K562 (cell line): ENCODE data around the gene DPY19L3. TPM values are rescaled to one million over a fixed set of nuclear protein-coding genes. Genes with fewer than 3 reads are reported as not detected.
A peak's percentile ranks its signal among the peaks of the same experiment; 100 is the strongest.

Source experiments
- ATAC-seq: fragments of 200-7000 bp; cut with Tn5 transposase; 3 replicates; pipeline ENCODE4 v1.9.1; 2020; ENCODE audit warnings: moderate library complexity
- BruUV-seq: library from RNA; stranded (reverse); fragments of 400-500 nt; replicated peaks from 2 replicates; lab custom pipeline; 2021; lab: Mats Ljungman, UMichigan
- CTCF ChIA-PET: fragments of 300-600 bp; formaldehyde crosslinking; extraction: SDS; loops from one replicate; lab custom pipeline; 2021; ENCODE audit warnings: low intra/inter-chr PET ratio; lab: Yijun Ruan, JAX
- POLR2A ChIA-PET: fragments of 300-600, 350-650 bp; sonication (Branson Sonifier 250); formaldehyde crosslinking; extraction: SDS; loops from one replicate; lab custom pipeline; 2021; ENCODE audit warnings: antibody characterized with exemption, inconsistent platforms; lab: Yijun Ruan, JAX
- DNase-seq, 4 experiments: peaks; one replicate each; pipeline versions ENCODE4 v3.0.0 to v3.0.0-alpha.2; 2011 to 2018; ENCODE audit warnings: low spot score in 3 of 4, mixed read lengths in 3 of 4; ENCODE audit errors: extremely low read depth in 1 of 4
- FAIRE-seq: peaks from 2 replicates; lab custom pipeline; 2011; peaks lifted over from hg19 to GRCh38; lab: Jason Lieb, UNC
- H2AFZ ChIP-seq: 2 replicates; pipeline ENCODE4 v1.6.0; 2011; ENCODE audit warnings: low read depth, low read length, control low read depth, inconsistent platforms
- H3K27ac ChIP-seq: fragments of 200-600 bp; 3 replicates; pipeline ENCODE4 v1.8.0; 2011; ENCODE audit warnings: low read depth, mild to moderate bottlenecking, control low read depth, inconsistent platforms, low read length, moderate library complexity, mixed read lengths; ENCODE audit errors: extremely low read depth
- H3K27me3 ChIP-seq, 2 experiments: fragments of 300-600 bp in 1 of 2; 2 replicates in 1 of 2; 3 replicates in 1 of 2; pipeline versions ENCODE4 v1.6.0 to v1.8.0; 2011; ENCODE audit warnings: inconsistent platforms in 2 of 2, low read length in 2 of 2, mild to moderate bottlenecking in 1 of 2, mixed read lengths in 1 of 2, moderate library complexity in 1 of 2; ENCODE audit not compliant: control insufficient read depth in 2 of 2, insufficient read depth in 2 of 2
- H3K36me3 ChIP-seq: fragments of 300-600 bp; 3 replicates; pipeline ENCODE4 v1.8.0; 2011; ENCODE audit warnings: mild to moderate bottlenecking, low read length, inconsistent platforms; ENCODE audit not compliant: control insufficient read depth, insufficient read depth
- H3K4me1 ChIP-seq, 2 experiments: fragments of 200-600 bp in 1 of 2; replicated peaks in 1 of 2; 2 replicates in 1 of 2; 3 replicates in 1 of 2; pipeline versions ENCODE4 v1.5.1 to v1.8.0; 2011; ENCODE audit warnings: inconsistent platforms in 2 of 2, low read length in 2 of 2, mild to moderate bottlenecking in 1 of 2, mixed read lengths in 1 of 2, moderate library complexity in 1 of 2; ENCODE audit not compliant: control insufficient read depth in 2 of 2, insufficient read depth in 2 of 2
- H3K4me2 ChIP-seq: 2 replicates; pipeline ENCODE4 v1.6.1; 2011; ENCODE audit warnings: low read length, control low read depth, inconsistent platforms, mixed read lengths; ENCODE audit not compliant: insufficient read depth
- H3K4me3 ChIP-seq: fragments of 200-600 bp; sonication (generic), shearing (Covaris generic); 2 replicates; pipeline ENCODE4 v1.5.1; 2016; ENCODE audit warnings: control low read depth, inconsistent platforms
- H3K79me2 ChIP-seq: fragments of 200-600 bp; 3 replicates; pipeline ENCODE4 v1.8.0; 2011; ENCODE audit warnings: low read length, inconsistent platforms; ENCODE audit not compliant: control insufficient read depth, insufficient read depth
- H3K9ac ChIP-seq, 2 experiments: 2 replicates each; pipeline versions ENCODE4 v1.6.0 to v1.6.1; 2011; ENCODE audit warnings: low read depth in 2 of 2, low read length in 2 of 2, control low read depth in 1 of 2, inconsistent platforms in 1 of 2, mild to moderate bottlenecking in 1 of 2, mixed read lengths in 1 of 2; ENCODE audit not compliant: insufficient read depth in 1 of 2
- H3K9me1 ChIP-seq: one replicate; pipeline ENCODE4 v1.6.0; 2011; ENCODE audit warnings: inconsistent platforms, mild to moderate bottlenecking, low read length, moderate library complexity; ENCODE audit not compliant: control insufficient read depth, insufficient read depth
- H3K9me3 ChIP-seq: replicated peaks from 2 replicates; pipeline ENCODE4 v1.5.1; 2011; ENCODE audit warnings: low read depth, low read length, inconsistent platforms; ENCODE audit not compliant: control insufficient read depth, insufficient read depth
- H4K20me1 ChIP-seq: replicated peaks from 2 replicates; pipeline ENCODE4 v1.6.1; 2011; ENCODE audit warnings: low read length, inconsistent platforms, mixed read lengths; ENCODE audit not compliant: control insufficient read depth, insufficient read depth
- ARID3A ChIP-seq: IDR thresholded peaks from 2 replicates; pipeline ENCODE4 v1.6.1; 2012; ENCODE audit warnings: low read depth, low read length, improper control_type of control experiment, borderline replicate concordance
- CREM ChIP-seq: IDR thresholded peaks from 2 replicates; pipeline ENCODE4 v1.6.1; 2014; ENCODE audit warnings: antibody characterized with exemption, low read depth
- CTCF ChIP-seq, 3 experiments: IDR thresholded peaks in 2 of 3; conservative IDR thresholded peaks in 1 of 3; 2 replicates each; pipeline ENCODE4 v1.5.1; 2011 to 2012; ENCODE audit warnings: low read length in 3 of 3, mild to moderate bottlenecking in 3 of 3, control low read depth in 2 of 3, improper control_type of control experiment in 1 of 3, inconsistent platforms in 1 of 3, low read depth in 1 of 3, mixed read lengths in 1 of 3, moderate library complexity in 1 of 3; ENCODE audit not compliant: insufficient read depth in 2 of 3
- ELF4 ChIP-seq: fragments of 450-650 bp; formaldehyde crosslinking; IDR thresholded peaks from 2 replicates; pipeline ENCODE4 v1.4.0; 2022; ENCODE audit warnings: missing genetic modification characterization
- PREB ChIP-seq: sonication (generic); formaldehyde crosslinking; IDR thresholded peaks from 2 replicates; pipeline ENCODE4 v1.8.1; 2023; ENCODE audit warnings: mild to moderate bottlenecking, missing genetic modification reagents
- PYGO2 ChIP-seq: fragments of 450-650 bp; IDR thresholded peaks from 2 replicates; pipeline ENCODE4 v1.6.1; 2016; ENCODE audit warnings: mild to moderate bottlenecking, missing genetic modification characterization, moderate library complexity, missing compliant biosample characterization
- RB1 ChIP-seq: fragments of 450-650 bp; IDR thresholded peaks from 2 replicates; pipeline ENCODE4 v1.6.1; 2017; ENCODE audit warnings: low read depth, mild to moderate bottlenecking
- SMARCB1 ChIP-seq: IDR thresholded peaks from 2 replicates; pipeline ENCODE4 v1.6.1; 2011; ENCODE audit warnings: improper control_type of control experiment, low read depth; ENCODE audit not compliant: insufficient read length
- TAF1 ChIP-seq: IDR thresholded peaks from 2 replicates; pipeline ENCODE4 v1.6.1; 2011; ENCODE audit warnings: mild to moderate bottlenecking, low read length, moderate library complexity; ENCODE audit not compliant: insufficient read depth, control insufficient read depth, severe bottlenecking; ENCODE audit errors: extremely low read depth
- U2AF1 ChIP-seq: fragments of 200-400 bp; formaldehyde crosslinking; optimal IDR thresholded peaks from 2 replicates; pipeline ENCODE3; 2017; ENCODE audit warnings: mild to moderate bottlenecking, low read depth, low read length, moderate library complexity
- ZC3H4 ChIP-seq: sonication (generic); formaldehyde crosslinking; IDR thresholded peaks from 2 replicates; pipeline ENCODE4 v1.9.0; 2021; ENCODE audit warnings: missing genetic modification reagents, borderline replicate concordance
- ZFPM2 ChIP-seq: fragments of 250-450 bp; sonication (Bioruptor Pico); IDR thresholded peaks from 2 replicates; pipeline ENCODE4 v1.5.1; 2022; ENCODE audit warnings: mild to moderate bottlenecking
- WGBS: fragments of 100-300 bp; shearing (Covaris generic); methylation state at CpG from one replicate; pipeline ENCODE4 v1.1.6; 2016; ENCODE audit warnings: low coverage, mixed read lengths; ENCODE audit not compliant: insufficient coverage; ENCODE audit errors: missing lambda C conversion rate; 5-methylcytosine and 5-hydroxymethylcytosine counted together
- in situ Hi-C: fragments of 300-500 bp; cut with MboI; formaldehyde crosslinking; loops from 4 replicates; pipeline ENCODE4 v1.15.0; 2018; ENCODE audit warnings: inconsistent platforms, mixed read lengths
- intact Hi-C: fragments of 100-400 bp; cut with micrococcal nuclease; formaldehyde crosslinking; loops from 2 replicates; pipeline ENCODE4 v1.14.2; 2022
- polyA plus RNA-seq, 8 experiments: library from polyadenylated mRNA; depleted of rRNA in 4 of 8; stranded (reverse) in 5 of 8; unstranded in 3 of 8; fragments of >200 nt; fragmentation: Nextera tagmentation in 2 of 8; fragmentation: Illumina TruSeq in 1 of 8; extraction: Ambion mirVana in 2 of 8; extraction: Trizol in 1 of 8; gene quantifications; 2 replicates each; pipeline versions ENCODE4 v1.2.1 to v1.2.3, GENCODE V29; 2011 to 2014; ENCODE audit warnings: inconsistent platforms in 1 of 8, missing spikeins in 1 of 8
- total RNA-seq, 7 experiments: library from RNA; depleted of rRNA in 6 of 7; stranded (reverse); fragments of >200 nt in 6 of 7; fragmentation: Illumina TruSeq in 2 of 7; extraction: Trizol in 2 of 7; gene quantifications; 2 replicates each; pipeline versions ENCODE4 v1.2.1 to v1.2.3, GENCODE V29; 2011 to 2021; ENCODE audit warnings: low replicate concordance in 1 of 7

The DPY19L3 gene
- total and polyA plus RNA-seq, 9 of the 15 experiments (the other 6 are each of a cell fraction or from before 2014, with no cell fraction given), result 4.7 to 39.2 (median 22.0) TPM

GRCh38 chr19:32460476-32460875 is 54.9 kb downstream of the DPY19L3 start (continued):
- no peak for TF ChIP-seq ZFPM2 (CRISPR knock-in tag)
- TF ChIP-seq, all 486 proteins: peak for 0

GRCh38 chr19:32464279-32464678 is 58.7 kb downstream of the DPY19L3 start:
- intact Hi-C loops, result loop anchor here (10.0 kb wide), 1 partner anchor 101 kb away; no protein-coding TSS in a partner anchor
- no peak overlapping the region for H3K4me2 ChIP-seq
- no peak overlapping the region for H3K4me3 ChIP-seq
- DNase-seq, result no peak
- H3K27ac ChIP-seq, result no peak overlapping the region
- no TSS peak for BruUV-seq
- FAIRE-seq, result no peak
- ATAC-seq, result no peak
- WGBS, result 86% methylated on average over 2 of the region's 2 CpGs
- no peak overlapping the region for H2AFZ ChIP-seq
- in situ Hi-C loops, result no loop called here
- H3K9me1 ChIP-seq, result no peaks in the 10 kb centered on the region
- H3K36me3 ChIP-seq, result peaks cover 33% of the 10 kb centered on the region; the same call in 1 of the 3 replicates
- H3K9me3 ChIP-seq, result no peaks in the 10 kb centered on the region
- no peaks in the 10 kb centered on the region for H3K4me1 ChIP-seq
- ChIA-PET CTCF (interaction anchor here (0.6 to 1.5 kb wide), 3 partner anchors 105 to 370 kb away, joined by 3 to 4 read pairs (median 3); no protein-coding TSS in a partner anchor), POLR2A (interaction anchor here (1.2 kb wide), 1 partner anchor 9 kb away, joined by 5 read pairs; no protein-coding TSS in a partner anchor)
- no peaks in the 10 kb centered on the region for H3K27me3 ChIP-seq
- no peaks in the 10 kb centered on the region for H4K20me1 ChIP-seq
- H3K79me2 ChIP-seq, result no peaks in the 10 kb centered on the region
- no peak overlapping the region for H3K9ac ChIP-seq
- TF ChIP-seq U2AF1 (no peak), PREB (CRISPR knock-in tag) (no peak), PYGO2 (tag) (no peak), ARID3A (0 out of 2 replicates have a peak, but pooled peaks have one; percentile 16), ELF4 (CRISPR knock-in tag) (no peak), TAF1 (no peak), CTCF (IDR thresholded peaks at IDR 0.05 in 2 of 3, conservative IDR thresholded peaks at IDR 0.05 in 1 of 3; ENCODE audit: insufficient read depth in 2 of 3, low read depth in 1 of 3, low read length in 3 of 3) (peak in 1 of 3 experiments; percentile 51; a peak in 2 of 6 replicates), SMARCB1 (no peak), CREM (no peak), ZC3H4 (CRISPR knock-in tag) (no peak), RB1 (no peak)
